Hepatocyte (in vitro differentiated cells): ENCODE results near the gene CFAP221. TPM values are rescaled to one million over a fixed set of nuclear protein-coding genes. Genes with fewer than 3 reads are reported as not detected.

Source experiments
- DNase-seq: peaks from one replicate; pipeline ENCODE4 v3.0.0-alpha.2; 2016; ENCODE audit warnings: low spot score
- H2AFZ ChIP-seq: fragments of 200-600 bp; sonication (generic); 2 replicates; pipeline ENCODE4 v1.6.0; 2016; ENCODE audit warnings: antibody characterized with exemption, mild to moderate bottlenecking
- H3K27ac ChIP-seq: fragments of 200-600 bp; sonication (generic); 2 replicates; pipeline ENCODE4 v1.5.1; 2016; ENCODE audit warnings: mild to moderate bottlenecking
- H3K27me3 ChIP-seq: fragments of 200-600 bp; sonication (generic); 2 replicates; pipeline ENCODE4 v1.6.1; 2016
- H3K36me3 ChIP-seq: fragments of 200-600 bp; sonication (generic); replicated peaks from 2 replicates; pipeline ENCODE4 v1.5.1; 2016; ENCODE audit warnings: low read depth; ENCODE audit not compliant: insufficient read depth
- H3K4me1 ChIP-seq: fragments of 200-600 bp; sonication (generic); 2 replicates; pipeline ENCODE4 v1.5.1; 2016; ENCODE audit warnings: mild to moderate bottlenecking, moderate library complexity; ENCODE audit not compliant: insufficient read depth
- H3K4me2 ChIP-seq: fragments of 200-600 bp; sonication (generic); 2 replicates; pipeline ENCODE4 v1.6.0; 2016
- H3K4me3 ChIP-seq: fragments of 200-600 bp; sonication (generic); 2 replicates; pipeline ENCODE4 v1.5.1; 2016; ENCODE audit warnings: mild to moderate bottlenecking
- H3K79me2 ChIP-seq: fragments of 200-600 bp; sonication (generic); 2 replicates; pipeline ENCODE4 v1.6.0; 2017; ENCODE audit warnings: mild to moderate bottlenecking
- H3K9me2 ChIP-seq: fragments of 200-600 bp; sonication (generic); replicated peaks from 2 replicates; pipeline ENCODE4 v1.6.0; 2017; ENCODE audit warnings: mild to moderate bottlenecking; ENCODE audit not compliant: insufficient read depth
- H3K9me3 ChIP-seq: fragments of 200-600 bp; sonication (generic); 2 replicates; pipeline ENCODE4 v1.5.1; 2016; ENCODE audit warnings: low read depth, mild to moderate bottlenecking
- H4K20me1 ChIP-seq: fragments of 200-600 bp; sonication (generic); 2 replicates; pipeline ENCODE4 v1.6.0; 2016; ENCODE audit warnings: mild to moderate bottlenecking; ENCODE audit not compliant: insufficient read depth, poor library complexity, severe bottlenecking
- EZH2 ChIP-seq: fragments of 200-600 bp; sonication (generic); IDR thresholded peaks from 2 replicates; pipeline ENCODE4 v1.6.1; 2016; ENCODE audit warnings: antibody characterized with exemption, mild to moderate bottlenecking, borderline replicate concordance
- EZH2phosphoT487 ChIP-seq: fragments of 200-600 bp; sonication (generic); IDR thresholded peaks from one replicate; pipeline ENCODE4 v1.6.1; 2018; ENCODE audit warnings: antibody characterized with exemption, mild to moderate bottlenecking, low read depth, moderate library complexity; ENCODE audit not compliant: unreplicated experiment, severe bottlenecking
- WGBS: methylation state at CpG from one replicate; pipeline ENCODE4 v1.1.6; 2016; ENCODE audit warnings: low lambda C conversion rate; ENCODE audit errors: missing lambda C conversion rate; 5-methylcytosine and 5-hydroxymethylcytosine counted together
- polyA plus RNA-seq: library from polyadenylated mRNA; unstranded; fragments of >200 nt; fragmentation: Nextera tagmentation; extraction: Ambion mirVana; gene quantifications from 2 replicates; pipeline ENCODE4 v1.2.1, GENCODE V29; 2016
- total RNA-seq: library from RNA; depleted of rRNA; stranded (reverse); fragments of >200 nt; gene quantifications from 2 replicates; pipeline ENCODE4 v1.2.3, GENCODE V29; 2014
- TF ChIP-seq, protein P1 (sequence below): fragments of 200-600 bp; sonication (generic); IDR thresholded peaks from 2 replicates; pipeline ENCODE4 v1.5.1; 2016; ENCODE audit warnings: antibody characterized with exemption, mild to moderate bottlenecking; ENCODE audit not compliant: poor library complexity

Gene CFAP221
- total and polyA plus RNA-seq, 2 experiments from 2014 or later, result 3.3 to 3.4 TPM

GRCh38 chr2:119580550-119581072 lies 36.4 kb downstream of the CFAP221 start:
- Histone ChIP-seq H3K79me2 (no peaks in the 10 kb centered on the region), H3K27ac (peak overlapping the region; percentile 10), H4K20me1 (no peaks in the 10 kb centered on the region), H3K4me2 (no peak overlapping the region), H2AFZ (no peak overlapping the region), H3K36me3 (no peaks in the 10 kb centered on the region), H3K9me2 (no peaks in the 10 kb centered on the region), H3K4me3 (no peak overlapping the region), H3K4me1 (no peaks in the 10 kb centered on the region), H3K9me3 (no peaks in the 10 kb centered on the region), H3K27me3 (no peaks in the 10 kb centered on the region)
- DNase-seq, result no peak
- no peak for TF ChIP-seq EZH2
- TF ChIP-seq EZH2phosphoT487, result no peak
- TF ChIP-seq, protein P1, sequence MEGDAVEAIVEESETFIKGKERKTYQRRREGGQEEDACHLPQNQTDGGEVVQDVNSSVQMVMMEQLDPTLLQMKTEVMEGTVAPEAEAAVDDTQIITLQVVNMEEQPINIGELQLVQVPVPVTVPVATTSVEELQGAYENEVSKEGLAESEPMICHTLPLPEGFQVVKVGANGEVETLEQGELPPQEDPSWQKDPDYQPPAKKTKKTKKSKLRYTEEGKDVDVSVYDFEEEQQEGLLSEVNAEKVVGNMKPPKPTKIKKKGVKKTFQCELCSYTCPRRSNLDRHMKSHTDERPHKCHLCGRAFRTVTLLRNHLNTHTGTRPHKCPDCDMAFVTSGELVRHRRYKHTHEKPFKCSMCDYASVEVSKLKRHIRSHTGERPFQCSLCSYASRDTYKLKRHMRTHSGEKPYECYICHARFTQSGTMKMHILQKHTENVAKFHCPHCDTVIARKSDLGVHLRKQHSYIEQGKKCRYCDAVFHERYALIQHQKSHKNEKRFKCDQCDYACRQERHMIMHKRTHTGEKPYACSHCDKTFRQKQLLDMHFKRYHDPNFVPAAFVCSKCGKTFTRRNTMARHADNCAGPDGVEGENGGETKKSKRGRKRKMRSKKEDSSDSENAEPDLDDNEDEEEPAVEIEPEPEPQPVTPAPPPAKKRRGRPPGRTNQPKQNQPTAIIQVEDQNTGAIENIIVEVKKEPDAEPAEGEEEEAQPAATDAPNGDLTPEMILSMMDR, result no peak
- 85% methylated on average over 4 of the region's 4 CpGs for WGBS

DNA sequence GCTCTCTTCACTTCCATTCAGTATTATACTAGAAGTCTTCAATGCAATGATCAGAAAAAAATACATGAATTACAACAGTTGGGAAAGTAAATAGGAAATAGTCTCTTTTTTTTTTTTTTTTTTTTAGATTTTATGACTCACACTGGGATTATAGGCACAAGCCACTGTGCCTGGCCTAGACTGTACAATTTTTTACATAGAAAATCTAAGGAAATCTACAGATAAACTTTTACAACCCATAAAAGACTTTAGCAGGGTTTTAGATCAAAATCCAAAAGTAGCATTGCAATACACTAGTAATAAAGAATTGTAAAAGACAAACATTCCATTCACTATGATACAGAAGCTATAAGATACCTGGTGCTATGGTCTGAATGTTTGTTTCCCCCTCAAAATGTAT lies 39.0 kb downstream of the CFAP221 start:
- Histone ChIP-seq H3K4me3 (no peak overlapping the region), H3K9me2 (no peaks in the 10 kb centered on the region), H3K27ac (no peak overlapping the region), H3K4me1 (no peaks in the 10 kb centered on the region), H3K4me2 (no peak overlapping the region), H2AFZ (no peak overlapping the region), H3K36me3 (no peaks in the 10 kb centered on the region), H3K79me2 (no peaks in the 10 kb centered on the region), H3K9me3 (no peaks in the 10 kb centered on the region), H3K27me3 (no peaks in the 10 kb centered on the region), H4K20me1 (no peaks in the 10 kb centered on the region)
- TF ChIP-seq, protein P1, result no peak
- TF ChIP-seq EZH2, result no peak
- no peak for TF ChIP-seq EZH2phosphoT487
- DNase-seq, result no peak

DNA sequence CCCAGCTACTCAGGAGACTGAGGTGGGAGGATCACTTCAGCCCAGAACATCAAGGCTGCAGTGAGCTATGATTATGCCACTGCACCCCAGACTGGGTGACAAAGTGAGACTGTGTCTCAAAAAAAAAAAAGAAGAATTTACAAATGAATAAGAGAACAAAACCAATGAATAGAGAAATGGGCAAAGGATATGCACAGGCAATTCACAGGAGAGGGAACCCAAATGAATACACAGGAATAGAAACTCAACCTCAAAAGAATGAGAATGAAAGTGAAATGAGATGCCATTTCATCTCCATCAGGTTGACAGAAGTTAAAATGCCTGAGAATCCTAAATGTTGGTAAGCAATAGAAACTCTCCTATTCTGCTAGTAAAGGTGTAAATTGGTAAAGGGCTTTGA lies 40.2 kb downstream of the CFAP221 start:
- Histone ChIP-seq H3K9me2 (no peaks in the 10 kb centered on the region), H2AFZ (no peak overlapping the region), H3K4me1 (no peaks in the 10 kb centered on the region), H3K27ac (no peak overlapping the region), H3K27me3 (no peaks in the 10 kb centered on the region), H3K4me2 (no peak overlapping the region), H4K20me1 (no peaks in the 10 kb centered on the region), H3K79me2 (no peaks in the 10 kb centered on the region), H3K9me3 (no peaks in the 10 kb centered on the region), H3K36me3 (no peaks in the 10 kb centered on the region), H3K4me3 (no peak overlapping the region)
- no peak for DNase-seq
- TF ChIP-seq EZH2phosphoT487, result no peak
- TF ChIP-seq, protein P1, result no peak
- no peak for TF ChIP-seq EZH2

- Histone ChIP-seq H3K4me1 (peaks cover 1% of the 10 kb centered on the region), H2AFZ (no peak overlapping the region), H3K9me2 (no peaks in the 10 kb centered on the region), H3K79me2 (no peaks in the 10 kb centered on the region), H3K9me3 (no peaks in the 10 kb centered on the region), H3K4me3 (no peak overlapping the region), H3K27me3 (no peaks in the 10 kb centered on the region), H3K4me2 (no peak overlapping the region), H4K20me1 (no peaks in the 10 kb centered on the region), H3K27ac (no peak overlapping the region), H3K36me3 (no peaks in the 10 kb centered on the region)
- no peak for DNase-seq
- TF ChIP-seq, protein P1, result no peak
- no peak for TF ChIP-seq EZH2phosphoT487
- no peak for TF ChIP-seq EZH2
- WGBS, result 75% methylated on average over 3 of the region's 3 CpGs
Observed at GRCh38 chr2:119586085-119586484, 41.8 kb downstream of the CFAP221 start.
